ENCODE data around the gene FDPS. TPM values are rescaled to one million over a fixed set of nuclear protein-coding genes. Genes with fewer than 3 reads are reported as not detected.

Gene FDPS
- total RNA-seq, 1 experiment from 2014 or later = 269 TPM

GRCh38 chr1:155282488-155283091 lies 26.1 kb upstream of the FDPS start:
- POLR2A ChIA-PET = no interaction called here
- Histone ChIP-seq H3K4me3 (replicated peaks in 1 of 2; ENCODE audit: low read depth in 1 of 2, low read length in 2 of 2) (no peak overlapping the region), H3K27me3 (ENCODE audit: insufficient read depth, low read length) (no peaks in the 10 kb centered on the region), H3K27ac (ENCODE audit: low read depth, low read length) (no peak overlapping the region), H3K9me2 (ENCODE audit: insufficient read depth) (no peaks in the 10 kb centered on the region), H4K20me1 (ENCODE audit: insufficient read depth) (no peaks in the 10 kb centered on the region), H3K79me2 (ENCODE audit: insufficient read depth, low read length) (no peaks in the 10 kb centered on the region), H3K4me1 (ENCODE audit: control insufficient read depth in 1 of 2, insufficient read depth in 2 of 2, low read length in 2 of 2) (peaks cover 0 to 10% of the 10 kb centered on the region in 2 experiments; a peak in 2 of 4 replicates), H3K9ac (ENCODE audit: low read length) (no peak overlapping the region), H3K4me2 (ENCODE audit: low read length) (no peak overlapping the region), H2AFZ (ENCODE audit: low read depth, low read length, poor library complexity, severe bottlenecking) (no peak overlapping the region), H3K36me3 (ENCODE audit: control insufficient read depth in 1 of 2, insufficient read depth in 2 of 2, low read length in 2 of 2) (no peaks in the 10 kb centered on the region), H3K9me3 (ENCODE audit: control insufficient read depth in 1 of 2, insufficient read depth in 1 of 2, low read depth in 1 of 2, low read length in 2 of 2) (no peaks in the 10 kb centered on the region)
- RAD21 ChIA-PET (ENCODE audit: low non-redundant PET in 1 of 2, low total read pairs in 2 of 2, uncharacterized antibody in 2 of 2, unreplicated experiment in 2 of 2) = no interaction called here
- no peak for TF ChIP-seq ATF3 (IDR thresholded peaks at IDR 0.05)
- intact Hi-C loops (cut with micrococcal nuclease) = no loop called here
- CTCF ChIA-PET = no interaction called here
- BruUV-seq (replicated peaks) = no TSS peak
- DNase-seq (ENCODE audit: low read depth, low spot score) (no peak), ATAC-seq (no peak)

GRCh38 chr1:155284476-155284875 lies 24.2 kb upstream of the FDPS start:
- no peak overlapping the region for H3K9ac ChIP-seq (ENCODE audit: low read length)
- no peaks in the 10 kb centered on the region for H3K9me3 ChIP-seq (ENCODE audit: control insufficient read depth in 1 of 2, insufficient read depth in 1 of 2, low read depth in 1 of 2, low read length in 2 of 2)
- no peaks in the 10 kb centered on the region for H4K20me1 ChIP-seq (ENCODE audit: insufficient read depth)
- no peak overlapping the region for H3K4me2 ChIP-seq (ENCODE audit: low read length)
- TF ChIP-seq YY1 (IDR thresholded peaks at IDR 0.05; ENCODE audit: extremely low read depth, insufficient replicate concordance, low read depth, low read length) (no peak), CBX3 (IDR thresholded peaks at IDR 0.05; ENCODE audit: low read depth) (no peak), ZFX (IDR thresholded peaks at IDR 0.05) (no peak), EGR1 (IDR thresholded peaks at IDR 0.05; ENCODE audit: low read depth) (no peak), EZH2phosphoT487 (IDR thresholded peaks at IDR 0.05; ENCODE audit: borderline replicate concordance) (no peak), ELF1 (IDR thresholded peaks at IDR 0.05; ENCODE audit: borderline replicate concordance, low read depth) (no peak), CEBPB (IDR thresholded peaks at IDR 0.05; ENCODE audit: low read depth) (no peak), EZH2 (IDR thresholded peaks at IDR 0.05) (no peak), SP1 (IDR thresholded peaks at IDR 0.05; ENCODE audit: low read depth) (no peak), SIN3A (IDR thresholded peaks at IDR 0.05; ENCODE audit: low read depth) (no peak), RAD21 (IDR thresholded peaks at IDR 0.05; ENCODE audit: low read depth) (no peak), POLR2A (IDR thresholded peaks at IDR 0.05; ENCODE audit: borderline replicate concordance, extremely low read depth, insufficient read depth, insufficient read length) (no peak)
- H3K4me3 ChIP-seq (replicated peaks in 1 of 2; ENCODE audit: low read depth in 1 of 2, low read length in 2 of 2) = no peak overlapping the region
- H2AFZ ChIP-seq (ENCODE audit: low read depth, low read length, poor library complexity, severe bottlenecking) = no peak overlapping the region
- CTCF ChIA-PET = no interaction called here
- H3K27me3 ChIP-seq (ENCODE audit: insufficient read depth, low read length) = no peaks in the 10 kb centered on the region
- no peaks in the 10 kb centered on the region for H3K9me2 ChIP-seq (ENCODE audit: insufficient read depth)
- no peak overlapping the region for H3K27ac ChIP-seq (ENCODE audit: low read depth, low read length)
- intact Hi-C loops (cut with micrococcal nuclease) = no loop called here
- H3K79me2 ChIP-seq (ENCODE audit: insufficient read depth, low read length) = no peaks in the 10 kb centered on the region
- no peak for DNase-seq (ENCODE audit: low read depth, low spot score)
- ATAC-seq = no peak
- no TSS peak for BruUV-seq (replicated peaks)
- RAD21 ChIA-PET (ENCODE audit: low non-redundant PET in 1 of 2, low total read pairs in 2 of 2, uncharacterized antibody in 2 of 2, unreplicated experiment in 2 of 2) = no interaction called here
- H3K36me3 ChIP-seq (ENCODE audit: control insufficient read depth in 1 of 2, insufficient read depth in 2 of 2, low read length in 2 of 2) = no peaks in the 10 kb centered on the region
- POLR2A ChIA-PET = no interaction called here
- H3K4me1 ChIP-seq (ENCODE audit: control insufficient read depth in 1 of 2, insufficient read depth in 2 of 2, low read length in 2 of 2) = no peaks in the 10 kb centered on the region
